Endothelial cell of umbilical vein (primary cell): ENCODE data around the gene EVI2B. TPM values are rescaled to one million over a fixed set of nuclear protein-coding genes. Genes with fewer than 3 reads are reported as not detected.

Experiments used
- BruUV-seq: library from RNA; stranded (reverse); fragments of 400-500 nt; replicated peaks from 2 replicates; lab custom pipeline; 2021; lab: Mats Ljungman, UMichigan
- CTCF ChIA-PET: fragments of 300-600, 350-600 bp; sonication (Branson Sonifier 250); formaldehyde crosslinking; loops from one replicate; lab custom pipeline; 2021; ENCODE audit warnings: antibody characterized with exemption, inconsistent platforms; lab: Charles Lee
- POLR2A ChIA-PET: fragments of 300-600, 350-600 bp; sonication (Branson Sonifier 250); formaldehyde crosslinking; loops from one replicate; lab custom pipeline; 2021; ENCODE audit warnings: antibody characterized with exemption, inconsistent platforms; lab: Charles Lee
- DNase-seq: peaks from one replicate; pipeline ENCODE4 v3.0.0-alpha.2; 2011; ENCODE audit warnings: low read depth, low spot score
- FAIRE-seq: peaks from 2 replicates; lab custom pipeline; 2011; peaks lifted over from hg19 to GRCh38; lab: Jason Lieb, UNC
- H2AFZ ChIP-seq: 2 replicates; pipeline ENCODE4 v1.6.0; 2012; ENCODE audit warnings: low read depth, low read length, control low read depth, inconsistent platforms
- H3K27ac ChIP-seq: 2 replicates; pipeline ENCODE4 v1.5.1; 2011; ENCODE audit warnings: low read depth, mild to moderate bottlenecking, control low read depth, low read length, moderate library complexity; ENCODE audit not compliant: insufficient read depth
- H3K27me3 ChIP-seq, 2 experiments: 2 replicates each; pipeline versions ENCODE4 v1.6.0 to v1.6.1; 2011; ENCODE audit warnings: low read length in 2 of 2, mixed read lengths in 1 of 2; ENCODE audit not compliant: control insufficient read depth in 2 of 2, insufficient read depth in 2 of 2
- H3K36me3 ChIP-seq, 2 experiments: 2 replicates in 1 of 2; 3 replicates in 1 of 2; pipeline ENCODE4 v1.5.1; 2011; ENCODE audit warnings: low read length in 2 of 2, mild to moderate bottlenecking in 1 of 2, moderate library complexity in 1 of 2; ENCODE audit not compliant: control insufficient read depth in 2 of 2, insufficient read depth in 2 of 2; ENCODE audit errors: extremely low read depth in 1 of 2
- H3K4me1 ChIP-seq: 3 replicates; pipeline ENCODE4 v1.5.1; 2011; ENCODE audit warnings: mild to moderate bottlenecking, low read length; ENCODE audit not compliant: control insufficient read depth, insufficient read depth; ENCODE audit errors: extremely low read depth
- H3K4me2 ChIP-seq: 2 replicates; pipeline ENCODE4 v1.6.1; 2011; ENCODE audit warnings: low read length, control low read depth, mixed read lengths; ENCODE audit not compliant: insufficient read depth
- H3K4me3 ChIP-seq, 3 experiments: fragments of 200-600 bp in 1 of 3; sonication (generic), shearing (Covaris generic) in 1 of 3; replicated peaks in 1 of 3; 2 replicates each; pipeline ENCODE4 v1.5.1; 2011 to 2016; ENCODE audit warnings: control low read depth in 3 of 3, low read length in 3 of 3, mild to moderate bottlenecking in 2 of 3, inconsistent platforms in 1 of 3, low read depth in 1 of 3, moderate library complexity in 1 of 3; ENCODE audit not compliant: insufficient read depth in 1 of 3
- H3K79me2 ChIP-seq: 2 replicates; pipeline ENCODE4 v1.6.0; 2012; ENCODE audit warnings: low read length, inconsistent platforms; ENCODE audit not compliant: control insufficient read depth, insufficient read depth
- H3K9ac ChIP-seq: replicated peaks from 2 replicates; pipeline ENCODE3; 2011; ENCODE audit warnings: low read length, control low read depth; ENCODE audit not compliant: insufficient read depth; ENCODE audit errors: extremely low read depth
- H3K9me1 ChIP-seq: replicated peaks from 3 replicates; pipeline ENCODE4 v1.6.0; 2011; ENCODE audit warnings: mild to moderate bottlenecking, low read length; ENCODE audit not compliant: control insufficient read depth, insufficient read depth; ENCODE audit errors: extremely low read depth
- H3K9me3 ChIP-seq: replicated peaks from 2 replicates; pipeline ENCODE4 v1.5.1; 2012; ENCODE audit warnings: low read length, inconsistent platforms; ENCODE audit not compliant: control insufficient read depth, insufficient read depth
- H4K20me1 ChIP-seq: replicated peaks from 2 replicates; pipeline ENCODE3; 2011; ENCODE audit warnings: mild to moderate bottlenecking, low read length; ENCODE audit not compliant: control insufficient read depth, insufficient read depth; ENCODE audit errors: extremely low read depth
- CTCF ChIP-seq, 2 donors: IDR thresholded peaks; 1 replicate in 1 of 2; 2 replicates in 1 of 2; pipeline ENCODE4 v1.5.1; 2011; ENCODE audit warnings: low read length in 2 of 2, mild to moderate bottlenecking in 2 of 2, moderate library complexity in 2 of 2, control low read depth in 1 of 2, inconsistent platforms in 1 of 2, low read depth in 1 of 2; ENCODE audit not compliant: insufficient read depth in 1 of 2; ENCODE audit errors: extremely low read depth in 1 of 2
- EZH2 ChIP-seq: IDR thresholded peaks from 2 replicates; pipeline ENCODE4 v1.6.1; 2012; ENCODE audit warnings: borderline replicate concordance, low read depth, mild to moderate bottlenecking, moderate library complexity, low read length, inconsistent platforms; ENCODE audit not compliant: severe bottlenecking
- FOS ChIP-seq: IDR thresholded peaks from 2 replicates; pipeline ENCODE4 v1.6.1; 2011; ENCODE audit warnings: mild to moderate bottlenecking, low read length, moderate library complexity, borderline replicate concordance; ENCODE audit not compliant: insufficient read depth
- GATA2 ChIP-seq: IDR thresholded peaks from 2 replicates; pipeline ENCODE4 v1.7.0; 2011; ENCODE audit warnings: low read depth, mild to moderate bottlenecking, moderate library complexity, mixed read lengths, low read length; ENCODE audit not compliant: insufficient read length, insufficient read depth
- JUN ChIP-seq: IDR thresholded peaks from 2 replicates; pipeline ENCODE4 v1.6.1; 2011; ENCODE audit warnings: borderline replicate concordance, low read depth; ENCODE audit not compliant: insufficient read length, insufficient read depth
- MYC ChIP-seq: IDR thresholded peaks from one replicate; pipeline ENCODE4 v1.6.1; 2011; ENCODE audit warnings: mild to moderate bottlenecking, low read depth, low read length
- POLR2A ChIP-seq: IDR thresholded peaks from 2 replicates; pipeline ENCODE4 v1.6.1; 2012; ENCODE audit warnings: low read depth, mild to moderate bottlenecking, control low read depth, low read length
- POLR2AphosphoS5 ChIP-seq: IDR thresholded peaks from 2 replicates; pipeline ENCODE4 v1.6.1; 2012; ENCODE audit warnings: low read depth, mild to moderate bottlenecking, control low read depth, low read length, moderate library complexity; ENCODE audit not compliant: insufficient read depth
- dilution Hi-C: fragments of 300-500 bp; cut with MboI; formaldehyde crosslinking; loops from one replicate; pipeline ENCODE4 v1.15.0; 2019; ENCODE audit warnings: low sequenced_read_pairs; ENCODE audit not compliant: extremely low pct_ligation_motif_present
- intact Hi-C: fragments of 100-400 bp; cut with micrococcal nuclease; formaldehyde crosslinking; loops from one replicate; pipeline ENCODE4 v1.10.0; 2022
- polyA plus RNA-seq, 4 experiments: library from polyadenylated mRNA; depleted of rRNA in 3 of 4; stranded (reverse) in 3 of 4; unstranded in 1 of 4; fragments of >200 nt; gene quantifications; 2 replicates each; pipeline versions ENCODE4 v1.2.1 to v1.2.3, GENCODE V29; 2011 to 2012; ENCODE audit warnings: missing spikeins in 1 of 4
- total RNA-seq: library from RNA; stranded (reverse); gene quantifications from 2 replicates; pipeline ENCODE4 v1.2.3, GENCODE V29; 2021
- TF ChIP-seq, protein P1 (sequence below): IDR thresholded peaks from 2 replicates; pipeline ENCODE4 v1.6.1; 2011; ENCODE audit not compliant: insufficient read depth, insufficient read length

Gene EVI2B
- total and polyA plus RNA-seq, 2 donors (not counting 3 experiments of a cell fraction or from before 2014, with no cell fraction given), result 1.7 to 1.9 TPM

DNA sequence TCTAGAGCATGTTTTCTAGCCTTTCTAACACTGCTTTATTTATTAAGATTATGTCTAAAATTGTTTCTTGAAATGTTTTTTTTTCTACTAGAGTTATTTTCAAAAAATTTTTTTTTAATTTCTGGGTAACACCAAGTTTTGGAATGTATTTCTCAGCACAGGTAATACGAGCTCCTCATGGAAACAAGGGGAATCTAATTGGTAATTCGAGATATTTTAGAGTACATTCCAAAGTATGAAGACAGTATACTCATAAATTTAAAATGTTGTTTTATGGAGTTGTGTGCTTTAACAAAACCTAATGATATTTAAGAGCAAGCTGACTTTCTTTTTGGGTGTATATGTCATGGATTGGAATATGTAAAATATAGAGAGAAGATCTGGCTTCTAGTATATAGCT, 59.2 kb downstream of the EVI2B start:
- TF ChIP-seq JUN, result no peak
- TF ChIP-seq, protein P1, sequence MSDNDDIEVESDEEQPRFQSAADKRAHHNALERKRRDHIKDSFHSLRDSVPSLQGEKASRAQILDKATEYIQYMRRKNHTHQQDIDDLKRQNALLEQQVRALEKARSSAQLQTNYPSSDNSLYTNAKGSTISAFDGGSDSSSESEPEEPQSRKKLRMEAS, result no peak
- no peak for TF ChIP-seq CTCF (IDR thresholded peaks at IDR 0.05; ENCODE audit: extremely low read depth in 1 of 2, insufficient read depth in 1 of 2, low read depth in 1 of 2, low read length in 2 of 2)
- no peak for TF ChIP-seq GATA2
- TF ChIP-seq POLR2A, result no peak
- TF ChIP-seq FOS, result no peak
- TF ChIP-seq MYC, result no peak
- no peak for TF ChIP-seq POLR2AphosphoS5
- no peak for TF ChIP-seq EZH2
- Histone ChIP-seq H3K36me3 (no peaks in the 10 kb centered on the region), H3K9ac (no peak overlapping the region), H3K9me3 (no peaks in the 10 kb centered on the region), H3K4me1 (peaks cover 15% of the 10 kb centered on the region), H3K4me3 (no peak overlapping the region), H4K20me1 (no peaks in the 10 kb centered on the region), H3K27ac (no peak overlapping the region), H3K79me2 (no peaks in the 10 kb centered on the region), H2AFZ (no peak overlapping the region), H3K4me2 (no peak overlapping the region), H3K27me3 (no peaks in the 10 kb centered on the region), H3K9me1 (no peaks in the 10 kb centered on the region)
- no peak for DNase-seq
- no peak for FAIRE-seq
- POLR2A ChIA-PET, result interaction anchor here (0.7 kb wide), 1 partner anchor 423 kb away, joined by 4 read pairs; no protein-coding TSS in a partner anchor
- dilution Hi-C loops, result no loop called here
- CTCF ChIA-PET, result interaction anchor here (1.0 to 1.6 kb wide), 5 partner anchors 12 to 134 kb away, joined by 3 to 6 read pairs (median 4); no protein-coding TSS in a partner anchor
- intact Hi-C loops, result no loop called here
- no TSS peak for BruUV-seq

Other genes starting within 250 kb of the EVI2B start
- 37.6 and 42.4 TPM in 2 replicates for gene NF1, start 219.1 kb downstream of the EVI2B start, total RNA-seq
- gene NF1, start 219.1 kb downstream of the EVI2B start, polyA plus RNA-seq, result 13.0 and 13.7 TPM in 2 replicates
- not detected in 2 replicates for gene OMG, start 16.8 kb downstream of the EVI2B start, total RNA-seq
- 0.37 and 0.86 TPM in 2 replicates for gene OMG, start 16.8 kb downstream of the EVI2B start, polyA plus RNA-seq
- gene EVI2A, start 7.6 kb upstream of the EVI2B start, total RNA-seq, result 0.22 TPM in 1 of 2 replicates, not detected in the other
- gene EVI2A, start 7.6 kb upstream of the EVI2B start, polyA plus RNA-seq, result 0.06 and 0.07 TPM in 2 replicates
- 0.38 and 0.92 TPM in 2 replicates for gene RAB11FIP4, start 77.6 kb upstream of the EVI2B start, total RNA-seq
- gene RAB11FIP4, start 77.6 kb upstream of the EVI2B start, polyA plus RNA-seq, result 0.08 and 0.32 TPM in 2 replicates